NCI-H526 (cell line): ENCODE measurements around the gene GLB1L3.
"Not testable (repeated sequence)": the region's sequence is repeated elsewhere in the genome, so short reads cannot be mapped to it uniquely, and the experiment has no call there.

Experiments used
- DNase-seq, 2 experiments: peaks; one replicate each; lab custom pipeline; 2025; lab: John Stamatoyannopoulos, UW

Gene GLB1L3

DNA sequence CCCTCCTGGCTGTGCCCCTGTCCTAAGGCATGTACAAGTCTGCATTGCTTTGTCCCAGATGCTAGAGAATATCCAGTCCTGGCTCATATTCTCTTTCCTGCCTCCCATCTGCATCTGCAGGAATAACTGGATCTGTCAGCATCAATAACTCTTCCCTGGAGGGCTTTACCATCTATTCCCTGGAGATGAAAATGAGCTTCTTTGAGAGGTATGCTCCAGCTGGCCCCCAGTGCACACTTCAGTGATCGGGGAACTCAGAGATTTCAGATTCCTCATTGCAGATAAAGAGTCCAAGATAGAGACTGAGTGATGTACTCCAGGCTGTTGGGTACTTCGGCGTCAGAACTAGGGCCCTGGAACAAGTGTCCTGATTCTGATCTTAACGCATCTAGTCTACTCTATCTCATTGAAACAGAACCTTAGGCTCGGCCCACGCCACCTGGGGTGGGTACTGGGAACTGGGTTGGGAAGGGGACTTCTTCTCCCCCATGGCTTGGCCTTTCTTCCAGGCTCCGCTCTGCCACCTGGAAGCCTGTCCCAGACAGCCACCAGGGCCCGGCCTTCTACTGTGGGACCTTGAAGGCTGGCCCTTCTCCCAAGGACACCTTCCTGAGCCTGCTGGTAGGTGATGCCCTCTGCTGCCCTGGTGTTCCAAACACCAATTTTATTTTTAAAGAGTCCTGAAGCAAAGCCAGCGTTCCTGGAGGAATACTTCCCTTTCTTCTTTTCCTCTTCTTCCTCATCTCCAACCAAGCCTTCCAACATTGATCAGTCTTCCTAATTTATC, 37.8 kb downstream of the GLB1L3 start:
- peak in 1 of 2 experiments; percentile 21 for DNase-seq

DNA sequence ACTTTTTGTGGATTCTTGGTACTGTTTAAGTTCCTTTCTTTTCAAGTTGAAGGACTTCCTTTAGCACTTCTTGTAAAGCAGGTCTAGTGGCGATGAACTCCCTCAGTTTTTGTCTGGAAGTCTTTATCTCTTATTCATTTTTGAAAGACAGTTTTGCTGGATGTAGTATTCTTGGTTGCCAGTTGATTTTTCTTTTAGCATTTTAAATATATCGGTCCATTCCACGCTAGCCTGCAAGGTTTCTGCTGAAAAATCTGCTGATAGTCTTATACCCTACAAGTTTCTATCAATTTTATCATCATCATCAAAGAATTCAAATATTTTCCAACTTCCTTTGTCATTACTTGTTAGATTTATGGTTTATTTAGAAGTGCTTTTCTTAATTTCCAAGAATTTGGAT, 40.9 kb downstream of the GLB1L3 start:
- DNase-seq = no peak

DNA sequence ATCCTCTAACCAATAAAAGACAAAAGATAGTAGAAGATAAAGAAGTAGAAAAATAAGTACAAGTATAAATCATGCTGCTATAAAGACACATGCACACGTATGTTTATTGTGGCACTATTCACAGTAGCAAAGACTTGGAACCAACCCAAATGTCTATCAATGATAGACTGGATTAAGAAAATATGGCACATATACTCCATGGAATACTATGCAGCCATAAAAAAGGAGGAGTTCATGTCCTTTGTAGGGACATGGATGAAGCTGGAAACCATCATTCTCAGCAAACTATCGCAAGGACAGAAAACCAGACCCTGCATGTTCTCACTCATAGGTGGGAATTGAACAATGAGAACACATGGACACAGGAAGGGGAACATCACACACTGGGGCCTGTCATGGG, 45.2 kb downstream of the GLB1L3 start:
- DNase-seq = not testable (repeated sequence)

DNA sequence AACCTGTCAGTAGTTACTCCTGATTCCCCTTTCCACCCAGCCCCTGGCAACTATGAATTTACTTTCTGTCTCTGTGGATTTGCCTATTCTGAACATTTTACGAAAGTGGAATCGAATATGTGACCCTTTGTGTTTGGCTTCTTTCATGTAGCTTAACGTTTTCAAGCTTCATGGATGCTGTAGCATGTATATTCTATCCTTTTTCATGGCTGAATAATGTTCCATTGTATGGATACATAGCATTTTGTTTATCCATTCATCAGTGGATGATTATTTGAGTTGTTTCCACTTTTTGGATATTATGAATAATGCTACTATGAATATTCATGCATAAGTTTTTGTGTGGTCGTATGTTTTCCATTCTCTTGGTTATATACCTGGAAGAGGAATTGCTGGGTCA, 46.4 kb downstream of the GLB1L3 start:
- DNase-seq = no peak

DNA sequence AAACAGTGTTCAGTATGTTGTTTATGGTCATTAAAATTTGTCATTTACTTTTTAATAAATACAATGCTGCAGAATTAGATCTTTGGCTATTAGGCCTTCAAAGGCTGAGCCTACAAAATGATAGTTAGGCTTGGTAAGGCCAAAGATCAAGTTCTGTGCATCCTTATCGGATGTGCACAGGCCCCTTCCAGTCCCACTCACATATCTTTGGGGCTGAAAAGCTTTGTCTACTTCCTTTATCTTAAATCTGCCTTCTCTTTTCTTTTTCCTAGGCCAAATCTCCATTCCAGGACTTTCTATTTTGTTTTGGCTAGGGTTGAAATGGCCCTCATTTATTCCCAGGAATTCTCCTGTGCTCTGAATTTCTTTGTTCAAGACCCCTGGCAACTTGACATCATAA, 52.3 kb downstream of the GLB1L3 start:
- no peak for DNase-seq

DNA sequence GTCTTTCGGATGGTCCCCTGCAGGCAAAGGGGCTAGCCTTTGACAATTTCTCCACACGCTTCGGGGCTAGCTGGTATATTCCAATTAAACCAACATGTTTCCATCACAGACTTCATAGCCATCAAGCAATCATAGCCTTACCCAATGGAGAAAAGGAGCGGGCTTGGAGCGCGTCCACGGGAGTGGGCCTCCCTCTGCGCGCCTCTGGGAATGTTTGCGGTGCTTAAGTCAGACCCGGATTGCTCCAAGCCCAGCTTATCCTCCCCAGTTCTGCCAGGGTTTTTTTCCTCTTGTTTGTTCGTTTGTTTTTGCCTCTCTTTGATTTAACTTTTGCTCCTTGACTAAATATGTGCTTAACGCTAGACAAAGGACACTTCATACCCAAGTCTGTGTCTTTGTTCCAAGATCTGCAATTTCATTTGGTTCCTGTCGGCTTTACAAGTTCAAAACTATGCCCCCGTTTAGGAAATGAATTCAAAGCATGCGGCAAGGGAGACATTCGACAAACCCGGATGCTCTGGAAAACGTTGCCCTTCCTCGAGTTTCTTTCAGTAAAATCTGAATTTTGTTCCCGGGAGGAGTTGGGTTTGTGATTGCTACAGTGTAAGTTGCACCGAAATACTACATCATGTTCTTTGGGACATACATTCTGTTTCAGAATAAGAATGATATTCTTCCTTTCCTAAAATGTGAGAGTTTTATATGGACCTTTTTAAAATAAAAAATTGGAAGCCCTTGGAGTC, 54.6 kb downstream of the GLB1L3 start:
- DNase-seq = peak in 1 of 2 experiments; percentile 52

DNA sequence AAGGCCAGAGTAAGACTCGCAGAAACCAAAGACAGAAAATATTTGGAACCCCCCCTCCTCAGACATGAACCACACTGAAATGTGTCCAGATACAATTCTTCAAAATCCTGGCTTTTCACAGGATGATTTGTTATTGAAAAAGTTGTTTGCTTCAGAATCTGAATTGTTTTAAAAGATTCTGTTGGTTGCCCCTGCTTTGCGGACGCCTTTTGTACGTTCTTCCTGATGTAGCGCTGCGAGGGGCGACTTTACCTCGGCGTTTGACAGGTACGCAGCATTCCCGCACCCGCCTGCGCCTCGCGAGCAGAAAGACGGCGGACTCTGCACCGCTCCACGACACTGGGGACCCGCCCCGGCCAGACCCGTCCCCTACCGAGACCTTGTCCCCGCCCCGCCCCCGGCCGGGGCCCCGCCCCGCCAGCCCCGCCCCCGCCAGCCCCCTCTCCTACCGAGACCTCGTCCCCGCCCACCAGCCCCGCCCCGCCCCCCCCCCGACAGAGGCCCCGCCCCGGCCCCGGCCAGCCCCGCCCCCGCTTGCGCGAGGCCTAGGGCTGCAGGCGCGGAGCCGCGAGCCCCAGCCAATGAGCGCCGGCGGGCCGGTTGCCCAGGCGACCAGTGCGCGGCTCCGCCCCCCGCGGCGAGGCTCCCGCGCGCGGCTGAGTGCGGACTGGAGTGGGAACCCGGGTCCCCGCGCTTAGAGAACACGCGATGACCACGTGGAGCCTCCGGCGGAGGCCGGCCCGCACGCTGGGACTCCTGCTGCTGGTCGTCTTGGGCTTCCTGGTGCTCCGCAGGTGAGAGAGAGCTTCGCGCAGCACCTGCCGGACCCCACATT, 55.4 kb downstream of the GLB1L3 start, which contains the start of gene GLB1L2:
GLB1L2 (plus strand) TSS at position 635 of the 835 bp plus-strand sequence; CDS start at position 709, 74 bp downstream.
- peak; percentile 76 to 98 for DNase-seq

DNA sequence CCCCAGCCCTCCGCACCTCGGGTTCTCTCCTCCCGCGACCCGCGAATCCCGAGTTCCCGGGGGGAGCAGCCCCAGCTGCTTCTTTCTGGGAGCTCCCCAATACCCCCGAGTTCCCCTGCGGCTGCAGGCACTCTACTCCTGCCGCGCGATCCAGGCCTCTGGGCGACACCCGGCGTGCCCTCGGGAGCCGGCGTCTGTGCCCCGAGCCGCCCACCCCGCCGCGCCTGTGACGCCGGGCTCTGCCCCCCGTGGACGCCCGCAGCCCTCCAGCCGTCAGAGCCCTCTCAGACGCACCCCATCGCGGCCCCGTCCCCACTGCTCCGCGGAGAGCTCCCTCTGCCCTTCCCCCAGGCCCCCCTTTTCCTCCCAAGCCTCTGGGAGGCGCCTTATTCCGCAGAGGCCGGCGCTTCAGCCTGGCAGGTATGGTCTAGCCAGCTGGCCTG, 56.0 kb downstream of the GLB1L3 start:
- DNase-seq = peak; percentile 51 to 87

DNA sequence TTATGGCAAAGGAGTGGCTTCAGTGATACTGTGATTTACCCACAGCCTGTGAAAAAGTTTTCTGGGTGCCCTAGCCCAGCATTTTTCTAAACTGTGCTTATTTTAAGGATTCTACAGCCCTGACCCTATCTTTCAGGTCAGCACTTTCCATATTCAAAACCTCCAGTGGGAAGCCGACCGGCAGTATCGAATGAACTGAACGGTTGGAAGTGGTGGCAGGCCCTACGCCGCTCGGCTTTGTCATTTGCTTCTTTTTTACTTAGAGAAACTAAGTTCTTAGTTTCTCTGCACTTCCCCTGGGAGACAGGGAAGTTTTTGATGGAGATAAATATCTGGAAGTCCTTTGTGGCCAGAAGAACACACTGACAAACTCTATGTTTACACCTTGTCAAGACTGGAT, 56.6 kb downstream of the GLB1L3 start:
- peak; percentile 44 to 78 for DNase-seq

DNA sequence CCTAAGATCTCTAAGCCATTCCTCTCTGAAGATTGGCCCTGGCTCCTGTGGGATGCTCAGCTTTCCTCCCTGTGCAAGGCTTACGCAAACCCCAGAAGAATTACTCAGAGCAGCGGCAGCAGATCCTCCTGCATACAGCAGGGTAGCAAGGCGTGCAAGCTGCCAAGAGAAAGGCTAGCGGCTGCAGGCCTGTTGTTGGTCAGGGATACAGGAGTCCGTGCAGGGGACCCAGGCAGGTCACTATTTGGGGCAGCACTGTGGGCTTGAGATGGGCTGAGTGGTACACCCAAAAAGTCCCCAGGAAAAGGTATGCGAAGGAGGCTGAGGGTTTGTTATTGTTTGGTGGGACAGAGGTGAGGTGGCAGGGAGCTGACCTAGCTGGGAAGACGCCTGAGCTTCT, 57.1 kb downstream of the GLB1L3 start:
- DNase-seq = peak in 1 of 2 experiments; percentile 32

DNA sequence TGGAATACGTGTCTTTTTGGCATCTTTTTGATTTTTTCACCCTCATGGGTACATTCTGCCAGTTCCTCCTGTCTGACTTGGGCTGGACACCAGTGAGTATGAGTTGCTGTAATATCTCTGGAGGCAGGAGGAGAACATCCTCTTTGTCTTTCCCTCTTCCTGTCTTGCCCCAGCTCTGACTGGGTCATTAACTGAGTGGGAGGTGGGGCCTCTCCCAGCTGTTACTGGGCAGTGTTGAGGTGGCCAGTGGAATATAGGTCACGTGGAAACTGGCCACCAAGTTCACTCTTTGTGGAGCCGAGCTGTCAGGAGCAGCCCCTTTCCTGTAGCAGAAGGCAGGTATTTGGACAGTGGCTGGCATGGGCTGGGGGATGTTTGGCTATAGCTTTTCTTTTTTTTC, 57.8 kb downstream of the GLB1L3 start:
- no peak for DNase-seq

DNA sequence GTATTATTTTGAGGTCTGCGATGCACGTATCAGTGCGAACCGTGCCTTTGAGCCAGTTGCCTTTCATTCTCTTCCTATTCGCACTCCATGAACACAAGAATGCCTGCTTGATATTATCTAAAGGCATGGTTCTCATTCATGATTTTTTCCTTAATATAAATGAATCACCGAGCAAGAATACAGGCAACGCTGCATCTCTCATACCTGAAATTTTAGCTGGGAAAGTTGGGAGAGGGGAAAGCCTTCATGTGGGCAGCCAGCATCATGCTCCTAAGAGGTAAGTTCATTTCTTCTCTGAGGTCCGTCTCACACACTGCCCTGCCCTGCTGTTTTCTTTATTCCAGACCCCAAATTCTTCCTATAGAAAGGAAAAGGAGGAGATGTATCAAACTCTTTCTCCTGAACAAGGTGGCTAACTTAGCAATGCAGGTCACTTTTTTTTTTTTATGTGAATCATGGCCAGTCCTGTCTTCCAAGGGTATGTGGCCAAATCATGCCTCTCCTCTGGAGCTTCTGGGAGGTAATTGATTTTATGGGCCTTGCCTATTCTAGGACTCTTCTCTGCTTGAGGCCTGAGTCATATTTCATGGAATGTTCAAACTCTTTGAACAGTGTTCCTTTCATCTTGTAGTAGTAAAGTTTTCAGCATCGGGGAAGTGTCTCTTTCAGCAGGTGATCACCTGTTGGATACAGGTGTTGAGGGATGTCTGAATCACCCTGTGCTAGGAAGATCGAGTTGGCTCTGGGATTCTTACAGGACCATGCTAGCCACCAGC, 58.8 kb downstream of the GLB1L3 start:
- no peak for DNase-seq

DNA sequence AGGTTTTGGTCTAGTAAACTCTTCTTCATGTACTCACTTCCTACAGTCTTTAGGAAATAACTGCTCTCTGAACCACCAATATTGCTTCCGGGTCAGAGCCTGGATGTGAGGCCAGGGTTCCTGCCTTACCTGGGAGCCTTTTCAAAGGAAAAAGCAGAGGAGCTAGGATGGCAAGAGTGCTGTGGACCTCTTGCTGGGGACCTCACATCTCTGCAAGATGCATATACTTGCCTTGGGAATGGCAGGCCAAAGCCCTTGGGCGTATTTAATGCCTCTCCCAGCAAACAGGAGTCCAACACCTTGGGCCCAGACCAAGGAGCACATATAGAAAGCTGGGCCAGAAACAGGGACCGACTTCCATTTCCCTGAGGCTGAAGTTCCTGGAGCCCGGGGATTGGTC, 60.9 kb downstream of the GLB1L3 start:
- DNase-seq = no peak

DNA sequence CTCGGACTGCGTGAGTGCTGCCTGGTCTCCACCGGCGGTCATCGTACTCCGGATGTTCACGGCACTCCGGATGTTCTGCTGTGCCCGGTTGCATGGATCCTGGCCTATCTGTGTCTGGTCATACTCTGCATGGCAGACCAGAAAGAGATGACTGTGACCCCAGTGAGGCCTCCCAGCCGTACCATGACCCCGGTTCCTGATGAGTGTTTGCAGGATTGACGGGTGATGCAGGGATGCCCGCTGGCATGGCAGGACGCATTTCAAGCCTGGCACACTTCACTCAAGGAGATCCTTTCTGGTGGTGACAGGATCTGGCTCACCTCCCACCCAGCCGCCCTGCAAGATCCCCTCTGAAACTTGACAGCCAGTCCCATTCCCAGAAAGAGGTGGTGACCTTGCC, 61.9 kb downstream of the GLB1L3 start:
- no peak for DNase-seq

DNA sequence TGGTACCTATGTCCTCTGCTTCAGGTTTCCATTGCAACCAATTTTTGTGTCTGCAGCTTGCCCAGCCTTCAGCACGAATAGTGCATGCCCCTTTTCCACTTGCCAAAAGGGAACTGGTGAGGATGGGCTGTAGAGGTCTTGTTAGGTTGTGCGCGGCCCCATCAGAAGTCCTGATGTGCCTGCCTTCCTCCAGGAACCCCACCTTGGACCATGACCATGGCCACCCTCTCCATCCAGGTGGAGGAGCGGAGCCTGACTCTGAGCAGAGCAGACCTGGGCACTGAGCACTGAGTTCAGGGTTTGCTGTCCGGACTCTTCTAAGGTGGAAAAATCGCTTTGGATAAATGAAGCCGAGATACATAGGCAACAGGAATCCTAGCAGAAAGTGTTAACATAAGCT, 62.5 kb downstream of the GLB1L3 start:
- DNase-seq = no peak

DNA sequence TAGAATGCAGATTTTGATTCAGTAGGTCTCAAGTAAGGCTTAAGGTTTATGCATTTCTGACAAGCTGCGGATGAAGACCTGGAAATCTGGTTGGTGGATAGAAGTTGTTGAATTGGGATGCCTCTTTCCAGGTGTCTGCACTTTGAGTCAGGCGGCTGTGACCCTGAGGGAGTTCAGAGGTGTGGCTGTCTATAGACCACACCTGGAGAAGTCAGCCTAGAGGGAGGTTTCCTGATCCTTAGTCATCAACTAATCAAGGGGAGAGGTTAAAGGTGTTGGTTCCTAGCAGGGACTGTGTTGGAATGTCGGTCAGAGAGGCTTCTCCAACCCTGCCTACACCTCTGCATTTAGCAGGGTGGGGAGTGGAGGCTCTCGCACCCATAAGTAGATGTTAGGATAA, 63.6 kb downstream of the GLB1L3 start:
- DNase-seq = no peak

DNA sequence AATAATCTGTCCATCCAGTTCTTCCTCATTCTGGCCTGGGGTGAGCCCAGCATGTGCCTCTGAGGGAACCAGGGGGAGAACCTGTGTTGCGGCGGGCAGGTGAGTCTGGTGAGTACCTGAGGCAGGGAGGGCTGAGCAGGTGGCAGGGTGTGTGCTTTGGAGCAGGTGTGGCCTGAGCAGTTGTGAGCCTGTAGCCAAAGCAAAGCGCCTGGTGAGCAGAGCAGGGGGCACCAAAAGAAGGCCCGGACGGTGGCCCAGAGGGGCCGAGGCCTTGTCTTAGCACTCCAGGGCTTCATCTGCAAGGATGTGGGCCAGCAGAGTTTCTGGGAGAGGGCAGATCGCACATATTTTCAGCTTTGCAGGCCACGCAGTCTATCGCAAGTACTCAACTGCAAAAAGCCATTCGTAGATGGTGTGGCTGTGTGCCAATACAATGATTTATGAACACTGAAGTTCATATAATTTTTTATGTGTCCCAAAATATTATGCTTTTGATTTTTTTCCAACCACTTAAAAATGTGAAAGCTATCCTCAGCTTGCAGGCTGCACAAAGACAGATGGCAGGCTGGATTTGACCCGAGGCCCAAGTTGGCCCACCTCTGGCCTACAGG, 64.3 kb downstream of the GLB1L3 start:
- no peak for DNase-seq

DNA sequence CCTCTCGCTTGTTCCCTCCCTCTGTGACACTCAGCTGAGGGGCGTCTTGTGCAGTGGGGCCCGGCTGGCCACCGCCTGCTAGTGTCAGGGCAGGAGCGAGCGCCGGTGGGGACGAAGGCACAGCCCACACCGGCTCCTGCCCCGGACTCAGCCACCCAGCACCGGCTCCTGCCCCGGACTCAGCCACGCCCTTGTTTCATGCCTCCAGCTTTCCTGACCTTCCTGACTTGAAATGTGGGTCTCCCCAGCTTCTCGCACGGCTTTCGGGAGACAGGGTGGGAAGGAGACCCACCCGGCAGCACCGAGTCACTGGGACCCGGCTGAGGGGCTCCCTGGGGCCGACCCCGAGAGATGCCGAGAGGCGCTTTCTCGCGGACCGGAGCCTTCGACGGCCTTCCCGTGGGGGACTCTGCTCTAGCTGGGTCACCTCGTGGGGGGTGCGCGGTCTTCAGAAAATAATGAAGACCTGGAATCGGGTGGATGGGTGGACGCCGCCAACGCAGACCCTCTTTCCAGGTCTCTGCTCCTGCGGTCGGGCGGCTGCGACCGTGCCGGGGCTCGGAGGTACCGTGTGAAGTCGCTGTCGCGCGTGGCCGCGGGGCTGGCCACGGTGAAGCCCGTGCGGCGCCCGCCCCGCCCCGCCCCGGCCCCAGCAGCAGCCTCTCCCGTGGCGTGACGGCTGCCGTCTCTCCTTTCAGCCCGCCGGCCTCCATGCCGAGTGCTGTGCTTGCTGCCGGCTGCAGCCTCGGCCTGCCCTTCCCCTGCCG, 65.8 kb downstream of the GLB1L3 start:
- DNase-seq = no peak

DNA sequence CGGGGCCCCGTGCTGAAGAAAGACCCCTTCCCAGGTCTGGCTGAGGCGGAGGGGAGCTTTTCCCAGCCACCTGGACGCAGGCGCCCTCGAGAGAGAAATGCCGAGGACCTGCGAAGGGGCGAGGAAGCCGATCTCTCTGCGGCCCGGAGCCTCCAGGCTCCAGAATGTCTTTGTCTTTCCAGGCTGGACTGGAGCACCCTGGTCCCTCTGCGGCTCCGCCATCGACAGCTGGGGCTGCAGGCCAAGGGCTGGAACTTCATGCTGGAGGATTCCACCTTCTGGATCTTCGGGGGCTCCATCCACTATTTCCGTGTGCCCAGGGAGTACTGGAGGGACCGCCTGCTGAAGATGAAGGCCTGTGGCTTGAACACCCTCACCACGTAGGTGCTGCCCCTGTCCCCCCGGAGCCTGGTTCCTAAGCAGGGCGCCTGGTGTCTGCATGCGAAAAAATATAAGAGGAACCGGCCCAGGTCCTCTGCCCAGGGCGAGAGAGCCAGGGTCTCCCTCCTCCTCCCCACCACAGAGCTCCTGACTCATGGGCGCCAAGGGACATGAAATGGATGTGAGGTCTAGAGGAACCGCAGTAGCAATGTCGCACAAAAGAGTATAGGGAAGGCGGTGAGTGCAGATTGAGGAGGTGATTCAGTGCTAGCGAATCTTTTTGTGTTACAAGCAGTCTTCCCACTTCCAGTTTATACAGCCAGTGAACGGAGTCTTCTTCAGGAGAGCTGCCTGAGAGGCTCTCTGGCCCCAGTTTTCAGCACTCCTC, 66.6 kb downstream of the GLB1L3 start:
- no peak for DNase-seq

DNA sequence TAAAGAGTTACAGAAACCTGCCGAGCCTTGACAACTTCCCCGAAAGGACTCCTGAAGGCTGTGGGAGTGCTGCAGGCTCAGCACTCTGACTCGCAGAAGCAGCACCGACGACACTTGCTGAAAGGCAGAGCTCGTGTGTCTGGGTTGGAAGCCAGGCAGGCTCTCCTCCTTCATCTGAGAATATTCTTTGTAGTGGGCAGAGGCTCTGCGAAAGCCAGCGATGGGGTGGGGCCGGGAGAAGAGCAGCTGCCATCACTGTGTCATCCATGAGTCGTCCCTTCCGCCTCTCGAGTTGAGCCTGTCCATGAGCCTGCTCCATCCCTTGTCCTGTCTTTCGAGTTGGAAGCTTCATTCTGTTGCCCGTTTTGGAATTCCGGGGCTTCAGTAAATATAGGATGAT, 67.5 kb downstream of the GLB1L3 start:
- no peak for DNase-seq
